ENCODE data around the gene OR4D10. TPM values are rescaled to one million over a fixed set of nuclear protein-coding genes. Genes with fewer than 3 reads are reported as not detected.

Gene OR4D10
- total RNA-seq, 1 donor from 2014 or later, result not detected

GRCh38 chr11:59459916-59460315 is 13.2 kb upstream of the OR4D10 start:
- H3K9me3 ChIP-seq, result no peaks in the 10 kb centered on the region
- intact Hi-C loops (cut with DNase I), result no loop called here
- TF ChIP-seq, protein P1, sequence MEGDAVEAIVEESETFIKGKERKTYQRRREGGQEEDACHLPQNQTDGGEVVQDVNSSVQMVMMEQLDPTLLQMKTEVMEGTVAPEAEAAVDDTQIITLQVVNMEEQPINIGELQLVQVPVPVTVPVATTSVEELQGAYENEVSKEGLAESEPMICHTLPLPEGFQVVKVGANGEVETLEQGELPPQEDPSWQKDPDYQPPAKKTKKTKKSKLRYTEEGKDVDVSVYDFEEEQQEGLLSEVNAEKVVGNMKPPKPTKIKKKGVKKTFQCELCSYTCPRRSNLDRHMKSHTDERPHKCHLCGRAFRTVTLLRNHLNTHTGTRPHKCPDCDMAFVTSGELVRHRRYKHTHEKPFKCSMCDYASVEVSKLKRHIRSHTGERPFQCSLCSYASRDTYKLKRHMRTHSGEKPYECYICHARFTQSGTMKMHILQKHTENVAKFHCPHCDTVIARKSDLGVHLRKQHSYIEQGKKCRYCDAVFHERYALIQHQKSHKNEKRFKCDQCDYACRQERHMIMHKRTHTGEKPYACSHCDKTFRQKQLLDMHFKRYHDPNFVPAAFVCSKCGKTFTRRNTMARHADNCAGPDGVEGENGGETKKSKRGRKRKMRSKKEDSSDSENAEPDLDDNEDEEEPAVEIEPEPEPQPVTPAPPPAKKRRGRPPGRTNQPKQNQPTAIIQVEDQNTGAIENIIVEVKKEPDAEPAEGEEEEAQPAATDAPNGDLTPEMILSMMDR (IDR thresholded peaks at IDR 0.05), result no peak
- H3K4me3 ChIP-seq, result no peak overlapping the region
- H3K27ac ChIP-seq, result no peak overlapping the region
- H3K27me3 ChIP-seq, result no peaks in the 10 kb centered on the region
- H3K4me1 ChIP-seq, result no peaks in the 10 kb centered on the region
- no peak for DNase-seq (ENCODE audit: low spot score in 2 of 2)
- H3K36me3 ChIP-seq, result no peaks in the 10 kb centered on the region

GRCh38 chr11:59463190-59463641 is 9.9 kb upstream of the OR4D10 start:
- H3K4me1 ChIP-seq, result no peaks in the 10 kb centered on the region
- no peak for DNase-seq (ENCODE audit: low spot score in 2 of 2)
- TF ChIP-seq, protein P1 (IDR thresholded peaks at IDR 0.05), result no peak
- intact Hi-C loops (cut with DNase I), result no loop called here
- no peaks in the 10 kb centered on the region for H3K27me3 ChIP-seq
- no peak overlapping the region for H3K4me3 ChIP-seq
- no peak overlapping the region for H3K27ac ChIP-seq
- H3K9me3 ChIP-seq, result no peaks in the 10 kb centered on the region
- H3K36me3 ChIP-seq, result no peaks in the 10 kb centered on the region

DNA sequence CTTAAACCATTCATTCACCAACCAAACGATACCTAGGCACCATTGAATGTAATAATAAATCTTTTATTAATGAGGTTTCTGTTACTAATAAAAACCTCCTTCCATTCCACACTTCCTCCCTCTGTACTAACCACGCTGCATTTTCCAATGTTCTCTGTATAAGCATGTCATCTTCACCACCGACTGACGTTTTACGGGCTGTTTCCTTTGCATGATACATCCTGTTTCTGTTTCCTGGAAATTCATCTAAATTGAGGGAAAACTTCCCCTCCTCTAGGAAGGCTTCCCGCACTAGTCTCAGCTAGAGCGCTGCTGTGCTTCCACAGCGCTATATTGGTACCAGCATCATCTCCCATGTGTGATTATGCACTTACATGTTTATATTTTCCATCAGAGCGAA is 2.1 kb downstream of the OR4D10 start:
- Histone ChIP-seq H3K27me3 (no peaks in the 10 kb centered on the region), H3K4me3 (no peak overlapping the region), H3K36me3 (no peaks in the 10 kb centered on the region), H3K27ac (no peak overlapping the region), H3K9me3 (no peaks in the 10 kb centered on the region), H3K4me1 (no peaks in the 10 kb centered on the region)
- intact Hi-C loops (cut with DNase I), result no loop called here
- TF ChIP-seq, protein P1 (IDR thresholded peaks at IDR 0.05), result no peak
- no peak for DNase-seq (ENCODE audit: low spot score in 2 of 2)

GRCh38 chr11:59479906-59480305 is 6.8 kb downstream of the OR4D10 start:
- no peaks in the 10 kb centered on the region for H3K4me1 ChIP-seq
- H3K36me3 ChIP-seq, result no peaks in the 10 kb centered on the region
- no peaks in the 10 kb centered on the region for H3K27me3 ChIP-seq
- TF ChIP-seq, protein P1 (IDR thresholded peaks at IDR 0.05), result no peak
- H3K4me3 ChIP-seq, result no peak overlapping the region
- DNase-seq (ENCODE audit: low spot score in 2 of 2), result no peak
- H3K9me3 ChIP-seq, result no peaks in the 10 kb centered on the region
- intact Hi-C loops (cut with DNase I), result no loop called here
- no peak overlapping the region for H3K27ac ChIP-seq

GRCh38 chr11:59480359-59480758 is 7.2 kb downstream of the OR4D10 start:
- Histone ChIP-seq H3K36me3 (no peaks in the 10 kb centered on the region), H3K27me3 (no peaks in the 10 kb centered on the region), H3K4me3 (no peak overlapping the region), H3K9me3 (no peaks in the 10 kb centered on the region), H3K27ac (no peak overlapping the region), H3K4me1 (no peaks in the 10 kb centered on the region)
- intact Hi-C loops (cut with DNase I), result no loop called here
- DNase-seq (ENCODE audit: low spot score in 2 of 2), result no peak
- TF ChIP-seq, protein P1 (IDR thresholded peaks at IDR 0.05), result no peak

DNA sequence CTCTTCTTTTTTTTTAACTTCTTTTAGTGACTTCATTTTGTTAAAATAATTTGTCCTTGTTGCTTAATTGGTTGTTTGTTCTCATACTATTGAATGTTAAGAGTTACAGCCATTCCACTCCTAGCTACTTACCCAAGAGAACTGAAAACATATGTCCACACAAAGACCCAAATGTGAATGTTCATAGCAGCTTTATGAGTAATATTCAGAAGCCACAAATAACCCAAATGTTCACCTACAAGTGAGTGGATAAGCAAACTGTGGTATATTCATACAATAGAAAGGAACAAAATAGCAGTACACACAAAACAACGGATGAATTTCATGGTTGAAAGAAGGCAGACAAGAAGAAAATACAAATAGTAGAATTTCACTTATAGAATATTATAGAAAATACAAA is 28.8 kb downstream of the OR4D10 start:
- H3K36me3 ChIP-seq, result no peaks in the 10 kb centered on the region
- DNase-seq (ENCODE audit: low spot score in 2 of 2), result no peak
- H3K4me3 ChIP-seq, result no peak overlapping the region
- TF ChIP-seq, protein P1 (IDR thresholded peaks at IDR 0.05), result no peak
- H3K27me3 ChIP-seq, result no peaks in the 10 kb centered on the region
- no peaks in the 10 kb centered on the region for H3K4me1 ChIP-seq
- H3K27ac ChIP-seq, result no peak overlapping the region
- intact Hi-C loops (cut with DNase I), result no loop called here
- H3K9me3 ChIP-seq, result no peaks in the 10 kb centered on the region
